SK-N-SH treated with all-trans-retinoic acid at 6 μM for 48 hours (cell line): ENCODE measurements around the gene KRTAP10-1.

Experiments
- BACH2 ChIP-seq: fragments of 250-450 bp; sonication (Bioruptor Pico); IDR thresholded peaks from 2 replicates; pipeline ENCODE4 v1.9.0; 2021; ENCODE audit warnings: mild to moderate bottlenecking, borderline replicate concordance
- GLIS3 ChIP-seq: fragments of 250-450 bp; sonication (Bioruptor Pico); IDR thresholded peaks from 2 replicates; pipeline ENCODE4 v1.5.0; 2020; ENCODE audit warnings: mild to moderate bottlenecking, moderate library complexity
- ISL1 ChIP-seq: fragments of 250-450 bp; sonication (Bioruptor Pico); IDR thresholded peaks from 2 replicates; pipeline ENCODE4 v2.1.2; 2022; ENCODE audit warnings: mild to moderate bottlenecking, moderate library complexity
- RARB ChIP-seq: fragments of 250-450 bp; sonication (Bioruptor Pico); IDR thresholded peaks from 2 replicates; pipeline ENCODE4 v1.8.0; 2021; ENCODE audit warnings: mild to moderate bottlenecking, moderate library complexity
- ZFP3 ChIP-seq: fragments of 250-450 bp; sonication (Bioruptor Pico); IDR thresholded peaks from 2 replicates; pipeline ENCODE4 v1.5.0; 2020; ENCODE audit warnings: mild to moderate bottlenecking, moderate library complexity
- ZNF8 ChIP-seq: fragments of 450-650 bp; formaldehyde crosslinking; IDR thresholded peaks from 2 replicates; pipeline ENCODE4 v1.5.0; 2020; ENCODE audit warnings: mild to moderate bottlenecking, moderate library complexity
- TF ChIP-seq, protein P1 (sequence below): fragments of 250-450 bp; sonication (Bioruptor Pico); IDR thresholded peaks from 2 replicates; pipeline ENCODE4 v1.8.0; 2020; ENCODE audit warnings: mild to moderate bottlenecking, moderate library complexity, borderline replicate concordance
- TF ChIP-seq, protein P2 (sequence below): fragments of 250-450 bp; sonication (Bioruptor Pico); IDR thresholded peaks from 2 replicates; pipeline ENCODE4 v1.8.0; 2021; ENCODE audit warnings: low read depth, mild to moderate bottlenecking, moderate library complexity, borderline replicate concordance

GRCh38 chr21:44533891-44534627 lies 5.9 kb downstream of the KRTAP10-1 start:
- TF ChIP-seq GLIS3 (no peak), ISL1 (CRISPR knock-in tag) (no peak), RARB (CRISPR knock-in tag) (no peak), ZNF8 (CRISPR knock-in tag) (no peak), ZFP3 (no peak), BACH2 (no peak)
- TF ChIP-seq, protein P1, sequence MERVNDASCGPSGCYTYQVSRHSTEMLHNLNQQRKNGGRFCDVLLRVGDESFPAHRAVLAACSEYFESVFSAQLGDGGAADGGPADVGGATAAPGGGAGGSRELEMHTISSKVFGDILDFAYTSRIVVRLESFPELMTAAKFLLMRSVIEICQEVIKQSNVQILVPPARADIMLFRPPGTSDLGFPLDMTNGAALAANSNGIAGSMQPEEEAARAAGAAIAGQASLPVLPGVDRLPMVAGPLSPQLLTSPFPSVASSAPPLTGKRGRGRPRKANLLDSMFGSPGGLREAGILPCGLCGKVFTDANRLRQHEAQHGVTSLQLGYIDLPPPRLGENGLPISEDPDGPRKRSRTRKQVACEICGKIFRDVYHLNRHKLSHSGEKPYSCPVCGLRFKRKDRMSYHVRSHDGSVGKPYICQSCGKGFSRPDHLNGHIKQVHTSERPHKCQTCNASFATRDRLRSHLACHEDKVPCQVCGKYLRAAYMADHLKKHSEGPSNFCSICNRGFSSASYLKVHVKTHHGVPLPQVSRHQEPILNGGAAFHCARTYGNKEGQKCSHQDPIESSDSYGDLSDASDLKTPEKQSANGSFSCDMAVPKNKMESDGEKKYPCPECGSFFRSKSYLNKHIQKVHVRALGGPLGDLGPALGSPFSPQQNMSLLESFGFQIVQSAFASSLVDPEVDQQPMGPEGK (CRISPR knock-in tag): no peak
- TF ChIP-seq, protein P2, sequence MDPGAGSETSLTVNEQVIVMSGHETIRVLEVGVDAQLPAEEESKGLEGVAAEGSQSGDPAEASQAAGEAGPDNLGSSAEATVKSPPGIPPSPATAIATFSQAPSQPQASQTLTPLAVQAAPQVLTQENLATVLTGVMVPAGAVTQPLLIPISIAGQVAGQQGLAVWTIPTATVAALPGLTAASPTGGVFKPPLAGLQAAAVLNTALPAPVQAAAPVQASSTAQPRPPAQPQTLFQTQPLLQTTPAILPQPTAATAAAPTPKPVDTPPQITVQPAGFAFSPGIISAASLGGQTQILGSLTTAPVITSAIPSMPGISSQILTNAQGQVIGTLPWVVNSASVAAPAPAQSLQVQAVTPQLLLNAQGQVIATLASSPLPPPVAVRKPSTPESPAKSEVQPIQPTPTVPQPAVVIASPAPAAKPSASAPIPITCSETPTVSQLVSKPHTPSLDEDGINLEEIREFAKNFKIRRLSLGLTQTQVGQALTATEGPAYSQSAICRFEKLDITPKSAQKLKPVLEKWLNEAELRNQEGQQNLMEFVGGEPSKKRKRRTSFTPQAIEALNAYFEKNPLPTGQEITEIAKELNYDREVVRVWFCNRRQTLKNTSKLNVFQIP (CRISPR knock-in tag): no peak
